Measurements from ENCODE around the gene HNRNPLL. TPM values are rescaled to one million over a fixed set of nuclear protein-coding genes. Genes with fewer than 3 reads are reported as not detected.
A peak's percentile ranks its signal among the peaks of the same experiment; 100 is the strongest.
"Not testable (repeated sequence)": the region's sequence is repeated elsewhere in the genome, so short reads cannot be mapped to it uniquely, and the experiment has no call there.

The HNRNPLL gene
- total RNA-seq, 1 experiment from 2014 or later: 41.3 TPM

- DNase-seq (ENCODE audit: extremely low read depth, low read depth): no peak
Measured at GRCh38 chr2:38620282-38620977, 17.7 kb upstream of the HNRNPLL start.

- DNase-seq (ENCODE audit: extremely low read depth, low read depth): no peak
Measured at GRCh38 chr2:38619458-38620164, 16.9 kb upstream of the HNRNPLL start.

- no peak for DNase-seq (ENCODE audit: extremely low read depth, low read depth)
Measured at GRCh38 chr2:38617301-38617700, 14.6 kb upstream of the HNRNPLL start.

GRCh38 chr2:38615237-38615636 is 12.5 kb upstream of the HNRNPLL start:
- no peak for DNase-seq (ENCODE audit: extremely low read depth, low read depth)

GRCh38 chr2:38613849-38614213 is 11.1 kb upstream of the HNRNPLL start:
- no peak for DNase-seq (ENCODE audit: extremely low read depth, low read depth)

- no peak for DNase-seq (ENCODE audit: extremely low read depth, low read depth)
Measured at GRCh38 chr2:38613126-38613848, 10.6 kb upstream of the HNRNPLL start.

- no peak for DNase-seq (ENCODE audit: extremely low read depth, low read depth)
Measured at GRCh38 chr2:38610851-38611801, 8.4 kb upstream of the HNRNPLL start.

GRCh38 chr2:38609246-38609645 is 6.5 kb upstream of the HNRNPLL start:
- not testable (repeated sequence) for DNase-seq (ENCODE audit: extremely low read depth, low read depth)

GRCh38 chr2:38608755-38609154 is 6.0 kb upstream of the HNRNPLL start:
- DNase-seq (ENCODE audit: extremely low read depth, low read depth): no peak

GRCh38 chr2:38605298-38605830 is 2.6 kb upstream of the HNRNPLL start:
- no peak for DNase-seq (ENCODE audit: extremely low read depth, low read depth)

- peak; percentile 61 for DNase-seq (ENCODE audit: extremely low read depth, low read depth)
Measured at GRCh38 chr2:38603402-38604290, 918 bp upstream of the HNRNPLL start.

GRCh38 chr2:38602136-38602731 is 494 bp downstream of the HNRNPLL start:
- no peak for DNase-seq (ENCODE audit: extremely low read depth, low read depth)

GRCh38 chr2:38601463-38602135 is 1.1 kb downstream of the HNRNPLL start:
- no peak for DNase-seq (ENCODE audit: extremely low read depth, low read depth)

- no peak for DNase-seq (ENCODE audit: extremely low read depth, low read depth)
Measured at GRCh38 chr2:38600921-38601455, 1.7 kb downstream of the HNRNPLL start.

GRCh38 chr2:38600242-38600891 is 2.4 kb downstream of the HNRNPLL start:
- no peak for DNase-seq (ENCODE audit: extremely low read depth, low read depth)

GRCh38 chr2:38599706-38600105 is 3.0 kb downstream of the HNRNPLL start:
- DNase-seq (ENCODE audit: extremely low read depth, low read depth): no peak

GRCh38 chr2:38598991-38599295 is 3.8 kb downstream of the HNRNPLL start:
- DNase-seq (ENCODE audit: extremely low read depth, low read depth): no peak
